HepG2 (cell line): ENCODE data around the gene BMPR1B. TPM values are rescaled to one million over a fixed set of nuclear protein-coding genes. Genes with fewer than 3 reads are reported as not detected.

Source experiments
- ATAC-seq: fragments of 200-7000 bp; cut with Tn5 transposase; 3 replicates; pipeline ENCODE4 v1.9.1; 2020; ENCODE audit warnings: mild to moderate bottlenecking, moderate library complexity
- BruUV-seq: library from RNA; stranded (reverse); fragments of 400-500 nt; replicated peaks from 2 replicates; lab custom pipeline; 2021; lab: Mats Ljungman, UMichigan
- CTCF ChIA-PET: fragments of 300-600 bp; formaldehyde crosslinking; extraction: SDS; loops from one replicate; lab custom pipeline; 2021; ENCODE audit warnings: low total read pairs, inconsistent platforms, low intra/inter-chr PET ratio; lab: Yijun Ruan, JAX
- POLR2A ChIA-PET: fragments of 350-600 bp; sonication (Branson Sonifier 250); formaldehyde crosslinking; loops from one replicate; lab custom pipeline; 2020; ENCODE audit warnings: antibody characterized with exemption, inconsistent platforms; lab: Yijun Ruan, JAX
- DNase-seq: peaks from one replicate; pipeline ENCODE4 v3.0.0-alpha.2; 2015; ENCODE audit warnings: low spot score
- FAIRE-seq: peaks from 3 replicates; lab custom pipeline; 2011; peaks lifted over from hg19 to GRCh38; lab: Jason Lieb, UNC
- H2AFZ ChIP-seq: one replicate; pipeline ENCODE4 v1.6.1; 2011; ENCODE audit warnings: low read length, inconsistent platforms
- H3K27ac ChIP-seq: fragments of 300-600 bp; 3 replicates; pipeline ENCODE4 v1.8.0; 2011; ENCODE audit warnings: mixed run types, mild to moderate bottlenecking, mixed read lengths, low read length, inconsistent platforms; ENCODE audit not compliant: insufficient read depth; ENCODE audit errors: extremely low read length
- H3K27me3 ChIP-seq, 2 experiments: fragments of 200-600 bp in 1 of 2; 2 replicates in 1 of 2; 3 replicates in 1 of 2; pipeline versions ENCODE4 v1.6.0 to v1.8.0; 2011; ENCODE audit warnings: low read length in 2 of 2, mild to moderate bottlenecking in 2 of 2, moderate library complexity in 2 of 2, inconsistent platforms in 1 of 2; ENCODE audit not compliant: insufficient read depth in 2 of 2, control insufficient read depth in 1 of 2
- H3K36me3 ChIP-seq, 2 experiments: fragments of 200-600 bp in 1 of 2; replicated peaks in 1 of 2; 2 replicates in 1 of 2; 3 replicates in 1 of 2; pipeline versions ENCODE4 v1.5.1 to v1.8.0; 2011; ENCODE audit warnings: low read length in 2 of 2, inconsistent platforms in 1 of 2; ENCODE audit not compliant: insufficient read depth in 2 of 2, control insufficient read depth in 1 of 2
- H3K4me1 ChIP-seq: 2 replicates; pipeline ENCODE4 v1.5.1; 2012; ENCODE audit warnings: low read length, inconsistent platforms; ENCODE audit not compliant: insufficient read depth
- H3K4me2 ChIP-seq: 2 replicates; pipeline ENCODE4 v1.6.0; 2011; ENCODE audit warnings: low read depth, low read length, inconsistent platforms
- H3K4me3 ChIP-seq, 3 experiments: fragments of 200-600 bp in 1 of 3; sonication (generic), shearing (Covaris generic) in 1 of 3; replicated peaks in 1 of 3; 2 replicates each; pipeline ENCODE4 v1.5.1; 2011 to 2016; ENCODE audit warnings: low read length in 3 of 3, inconsistent platforms in 2 of 3, low read depth in 2 of 3, mild to moderate bottlenecking in 2 of 3, control low read depth in 1 of 3, mixed read lengths in 1 of 3; ENCODE audit not compliant: insufficient read depth in 1 of 3
- H3K79me2 ChIP-seq: one replicate; pipeline ENCODE4 v1.6.1; 2011; ENCODE audit warnings: low read length, inconsistent platforms; ENCODE audit not compliant: insufficient read depth
- H3K9ac ChIP-seq: 2 replicates; pipeline ENCODE4 v1.6.0; 2011; ENCODE audit warnings: mild to moderate bottlenecking, low read depth, low read length, inconsistent platforms; ENCODE audit not compliant: insufficient read depth
- H3K9me3 ChIP-seq: 2 replicates; pipeline ENCODE4 v1.5.1; 2012; ENCODE audit warnings: mild to moderate bottlenecking, low read length
- H4K20me1 ChIP-seq: 2 replicates; pipeline ENCODE4 v1.6.0; 2011; ENCODE audit warnings: inconsistent platforms, mild to moderate bottlenecking, low read length, moderate library complexity; ENCODE audit not compliant: insufficient read depth
- BATF2 ChIP-seq: sonication (generic); formaldehyde crosslinking; IDR thresholded peaks from 2 replicates; pipeline ENCODE4 v1.8.0; 2022; ENCODE audit warnings: mild to moderate bottlenecking, missing genetic modification reagents, moderate library complexity
- CENPBD1 ChIP-seq: sonication (generic); formaldehyde crosslinking; IDR thresholded peaks from 2 replicates; pipeline ENCODE4 v1.8.0; 2022; ENCODE audit warnings: missing genetic modification reagents, low read depth, mild to moderate bottlenecking, borderline replicate concordance
- CHD4 ChIP-seq: fragments of 200-600 bp; sonication (generic); IDR thresholded peaks from 2 replicates; pipeline ENCODE4 v1.7.0; 2017; ENCODE audit warnings: mild to moderate bottlenecking, low read length, borderline replicate concordance
- CREM ChIP-seq, 2 experiments: sonication (generic) in 1 of 2; formaldehyde crosslinking in 1 of 2; IDR thresholded peaks; 2 replicates each; pipeline versions ENCODE4 v1.4.0 to v1.6.1; 2016 to 2020; ENCODE audit warnings: antibody characterized with exemption in 1 of 2, mild to moderate bottlenecking in 1 of 2, missing genetic modification reagents in 1 of 2
- ELF1 ChIP-seq: sonication (generic); formaldehyde crosslinking; IDR thresholded peaks from 2 replicates; pipeline ENCODE4 v1.4.0; 2020; ENCODE audit warnings: missing genetic modification reagents
- ERF ChIP-seq: IDR thresholded peaks from 2 replicates; pipeline ENCODE4 v1.6.1; 2018; ENCODE audit warnings: missing biosample characterization, missing genetic modification reagents
- GMEB1 ChIP-seq: sonication (generic); formaldehyde crosslinking; IDR thresholded peaks from 2 replicates; pipeline ENCODE4 v1.5.1; 2020; ENCODE audit warnings: missing genetic modification reagents, mild to moderate bottlenecking, borderline replicate concordance
- LCORL ChIP-seq, 2 experiments: fragments of 450-650 bp in 1 of 2; sonication (generic) in 1 of 2; formaldehyde crosslinking in 1 of 2; IDR thresholded peaks; 2 replicates each; pipeline versions ENCODE4 v1.5.0 to v1.6.1; 2017 to 2020; ENCODE audit warnings: antibody characterized with exemption in 1 of 2, missing genetic modification reagents in 1 of 2
- MTA1 ChIP-seq: sonication (generic); formaldehyde crosslinking; IDR thresholded peaks from 2 replicates; pipeline ENCODE4 v1.4.0; 2020; ENCODE audit warnings: missing genetic modification reagents, mild to moderate bottlenecking, borderline replicate concordance
- NR1H2 ChIP-seq: sonication (generic); formaldehyde crosslinking; IDR thresholded peaks from 2 replicates; pipeline ENCODE4 v1.8.1; 2022; ENCODE audit warnings: low read depth, missing genetic modification reagents, borderline replicate concordance
- SIN3A ChIP-seq: IDR thresholded peaks from 2 replicates; pipeline ENCODE4 v1.6.1; 2011; ENCODE audit warnings: low read depth, mild to moderate bottlenecking, control low read depth, low read length, borderline replicate concordance
- SP140L ChIP-seq: sonication (generic); formaldehyde crosslinking; IDR thresholded peaks from 2 replicates; pipeline ENCODE4 v1.4.0; 2020; ENCODE audit warnings: missing genetic modification reagents, borderline replicate concordance
- TBX3 ChIP-seq: fragments of 450-650 bp; IDR thresholded peaks from 2 replicates; pipeline ENCODE4 v1.6.1; 2017; ENCODE audit warnings: antibody characterized with exemption, mild to moderate bottlenecking, inconsistent platforms, borderline replicate concordance
- ZBTB7A ChIP-seq: sonication (generic); formaldehyde crosslinking; IDR thresholded peaks from 2 replicates; pipeline ENCODE4 v1.8.0; 2022; ENCODE audit warnings: mild to moderate bottlenecking, missing genetic modification reagents
- ZFP36L2 ChIP-seq: sonication (generic); formaldehyde crosslinking; IDR thresholded peaks from 2 replicates; pipeline ENCODE4 v1.4.0; 2020; ENCODE audit warnings: missing genetic modification reagents
- ZNF207 ChIP-seq: fragments of 450-650 bp; IDR thresholded peaks from 2 replicates; pipeline ENCODE4 v1.6.1; 2016; ENCODE audit warnings: antibody characterized with exemption, borderline replicate concordance
- ZNF280B ChIP-seq: sonication (generic); formaldehyde crosslinking; IDR thresholded peaks from 2 replicates; pipeline ENCODE4 v1.5.0; 2020; ENCODE audit warnings: missing genetic modification reagents, mild to moderate bottlenecking, borderline replicate concordance
- ZNF362 ChIP-seq: sonication (generic); formaldehyde crosslinking; IDR thresholded peaks from 2 replicates; pipeline ENCODE4 v1.4.0; 2020; ENCODE audit warnings: missing genetic modification reagents, mild to moderate bottlenecking, borderline replicate concordance
- ZNF430 ChIP-seq: sonication (generic); formaldehyde crosslinking; IDR thresholded peaks from 2 replicates; pipeline ENCODE4 v1.9.0; 2021; ENCODE audit warnings: mild to moderate bottlenecking, missing genetic modification reagents
- WGBS: methylation state at CpG from one replicate; pipeline ENCODE4 v1.1.6; 2017; ENCODE audit warnings: low lambda C conversion rate; 5-methylcytosine and 5-hydroxymethylcytosine counted together
- in situ Hi-C: cut with HindIII; loops from 2 replicates; pipeline ENCODE4 v1.10.0; 2017; ENCODE audit warnings: low pct_unique_long_range_greater_than_20kb; ENCODE audit not compliant: extremely low pct_ligation_motif_present
- intact Hi-C: fragments of 100-400 bp; cut with micrococcal nuclease; formaldehyde crosslinking; loops from one replicate; pipeline ENCODE4 v1.10.0; 2022; ENCODE audit not compliant: unreplicated experiment
- polyA plus RNA-seq, 8 experiments: library from polyadenylated mRNA; depleted of rRNA in 3 of 8; stranded (reverse) in 7 of 8; unstranded in 1 of 8; fragments of >200 nt; fragmentation: Illumina TruSeq in 4 of 8; extraction: Trizol in 4 of 8; gene quantifications; 2 replicates each; pipeline versions ENCODE4 v1.2.1 to v1.2.3, GENCODE V29; 2011 to 2016; ENCODE audit warnings: low read depth in 4 of 8, missing spikeins in 1 of 8, mixed read lengths in 1 of 8; ENCODE audit not compliant: insufficient read depth in 1 of 8
- total RNA-seq, 5 experiments: library from RNA; depleted of rRNA; stranded (reverse); fragments of >200 nt; fragmentation: Illumina TruSeq; extraction: Trizol; gene quantifications; 2 replicates each; pipeline ENCODE4 v1.2.3, GENCODE V29; 2016; ENCODE audit warnings: low read depth in 1 of 5

BMPR1B gene
- total and polyA plus RNA-seq, 2 of the 13 experiments (the other 11 are each of a cell fraction or from before 2014, with no cell fraction given) = 0.07 TPM; not detected in 1

GRCh38 chr4:94911106-94911505 is 153.4 kb downstream of the BMPR1B start (continued):
- TF ChIP-seq ZNF280B (CRISPR knock-in tag) (no peak), ELF1 (CRISPR knock-in tag) (no peak), SP140L (CRISPR knock-in tag) (no peak), LCORL (IDR thresholded peaks at IDR 0.05) (no peak), LCORL (CRISPR knock-in tag; IDR thresholded peaks at IDR 0.05) (no peak), ZNF362 (CRISPR knock-in tag) (no peak)

- no peak for DNase-seq
- POLR2A ChIA-PET = no interaction called here
- no peak for TF ChIP-seq BATF2 (CRISPR knock-in tag)
- TF ChIP-seq ERF (CRISPR knock-in tag) = no peak
- TF ChIP-seq CENPBD1 (CRISPR knock-in tag) = no peak
- TF ChIP-seq ZBTB7A (CRISPR knock-in tag) = no peak
- no peak for TF ChIP-seq GMEB1 (CRISPR knock-in tag)
- TF ChIP-seq CHD4 = no peak
- no peak for TF ChIP-seq NR1H2 (CRISPR knock-in tag)
- TF ChIP-seq ZNF207 = no peak
- no peak for TF ChIP-seq SIN3A
- no peak for TF ChIP-seq ZNF430
- no peak for TF ChIP-seq ZFP36L2 (CRISPR knock-in tag)
- TF ChIP-seq CREM (IDR thresholded peaks at IDR 0.05) = no peak
- no peak for TF ChIP-seq CREM (CRISPR knock-in tag; IDR thresholded peaks at IDR 0.05)
- TF ChIP-seq MTA1 = no peak
- no peak for TF ChIP-seq TBX3
Observed at GRCh38 chr4:94912606-94913005, 154.9 kb downstream of the BMPR1B start.

More at GRCh38 chr4:94912606-94913005, 154.9 kb downstream of the BMPR1B start:
- no peaks in the 10 kb centered on the region for H3K9me3 ChIP-seq
- in situ Hi-C loops (no loop called here), intact Hi-C loops (no loop called here)
- H3K79me2 ChIP-seq = no peaks in the 10 kb centered on the region
- CTCF ChIA-PET = no interaction called here
- WGBS = 12% methylated on average over 2 of the region's 2 CpGs
- H3K27ac ChIP-seq = no peak overlapping the region
- H3K27me3 ChIP-seq = no peaks in the 10 kb centered on the region
- H3K9ac ChIP-seq = no peak overlapping the region
- BruUV-seq = no TSS peak
- H2AFZ ChIP-seq = no peak overlapping the region
- no peaks in the 10 kb centered on the region for H4K20me1 ChIP-seq
- no peak overlapping the region for H3K4me2 ChIP-seq
- ATAC-seq (no peak), FAIRE-seq (no peak)
- H3K4me3 ChIP-seq = no peak overlapping the region
- no peaks in the 10 kb centered on the region for H3K36me3 ChIP-seq
- H3K4me1 ChIP-seq = no peaks in the 10 kb centered on the region
